ENCODE results near the gene HOMER2. TPM values are rescaled to one million over a fixed set of nuclear protein-coding genes. Genes with fewer than 3 reads are reported as not detected.

HOMER2 gene
- total and polyA plus RNA-seq, 2 donors (not counting 1 experiment from before 2014, with no cell fraction given) = 1.1 to 9.9 TPM

DNA sequence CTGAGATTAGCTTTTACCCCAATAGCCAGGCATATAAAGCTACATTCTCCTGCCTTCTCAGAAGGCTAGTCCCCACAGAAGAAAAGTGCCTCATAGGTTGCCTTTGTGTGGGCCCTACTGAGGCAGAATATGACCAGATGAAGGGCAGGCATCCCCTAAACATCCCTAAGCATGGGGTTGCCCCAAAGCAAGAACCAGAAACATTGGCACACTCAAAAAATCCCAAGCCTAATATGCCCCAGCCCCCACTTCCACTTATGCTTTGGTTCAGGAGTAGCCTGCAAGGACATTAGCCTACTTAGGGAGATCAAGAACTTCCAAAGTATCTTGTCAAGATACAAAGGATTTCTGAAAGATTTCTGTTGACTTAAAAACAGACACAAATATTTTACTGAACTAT is 113.4 kb downstream of the HOMER2 start:
- Histone ChIP-seq H2AFZ (ENCODE audit: low read length) (no peak overlapping the region), H3K36me3 (ENCODE audit: control insufficient read depth, insufficient read depth, low read length) (peaks cover 6% of the 10 kb centered on the region), H3K4me3 (replicated peaks in 1 of 4; ENCODE audit: control extremely low read depth in 1 of 4, insufficient read depth in 1 of 4, low read depth in 3 of 4, low read length in 4 of 4) (no peak overlapping the region), H3K4me2 (ENCODE audit: extremely low read depth, insufficient read depth, low read length) (no peak overlapping the region), H3K79me2 (ENCODE audit: control insufficient read depth, insufficient read depth, low read length) (no peaks in the 10 kb centered on the region), H3K27me3 (ENCODE audit: control insufficient read depth, insufficient read depth, low read length) (no peaks in the 10 kb centered on the region), H3K9me3 (ENCODE audit: control insufficient read depth, insufficient read depth, low read depth, low read length) (no peaks in the 10 kb centered on the region), H3K27ac (ENCODE audit: insufficient read depth, low read length) (no peak overlapping the region), H3K4me1 (ENCODE audit: control insufficient read depth, extremely low read depth, insufficient read depth, low read length) (no peaks in the 10 kb centered on the region), H4K20me1 (ENCODE audit: control insufficient read depth, extremely low read depth, insufficient read depth, low read length) (no peaks in the 10 kb centered on the region), H3K9ac (ENCODE audit: insufficient read depth, low read length) (no peak overlapping the region)
- no peak for DNase-seq (ENCODE audit: low read depth in 2 of 2)
- TF ChIP-seq, protein P1, sequence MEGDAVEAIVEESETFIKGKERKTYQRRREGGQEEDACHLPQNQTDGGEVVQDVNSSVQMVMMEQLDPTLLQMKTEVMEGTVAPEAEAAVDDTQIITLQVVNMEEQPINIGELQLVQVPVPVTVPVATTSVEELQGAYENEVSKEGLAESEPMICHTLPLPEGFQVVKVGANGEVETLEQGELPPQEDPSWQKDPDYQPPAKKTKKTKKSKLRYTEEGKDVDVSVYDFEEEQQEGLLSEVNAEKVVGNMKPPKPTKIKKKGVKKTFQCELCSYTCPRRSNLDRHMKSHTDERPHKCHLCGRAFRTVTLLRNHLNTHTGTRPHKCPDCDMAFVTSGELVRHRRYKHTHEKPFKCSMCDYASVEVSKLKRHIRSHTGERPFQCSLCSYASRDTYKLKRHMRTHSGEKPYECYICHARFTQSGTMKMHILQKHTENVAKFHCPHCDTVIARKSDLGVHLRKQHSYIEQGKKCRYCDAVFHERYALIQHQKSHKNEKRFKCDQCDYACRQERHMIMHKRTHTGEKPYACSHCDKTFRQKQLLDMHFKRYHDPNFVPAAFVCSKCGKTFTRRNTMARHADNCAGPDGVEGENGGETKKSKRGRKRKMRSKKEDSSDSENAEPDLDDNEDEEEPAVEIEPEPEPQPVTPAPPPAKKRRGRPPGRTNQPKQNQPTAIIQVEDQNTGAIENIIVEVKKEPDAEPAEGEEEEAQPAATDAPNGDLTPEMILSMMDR (conservative IDR thresholded peaks at IDR 0.05 in 1 of 2, IDR thresholded peaks at IDR 0.05 in 1 of 2; ENCODE audit: low read depth in 1 of 2, low read length in 2 of 2) = no peak
- TF ChIP-seq EZH2 (IDR thresholded peaks at IDR 0.05; ENCODE audit: low read length, missing control alignments) = no peak

DNA sequence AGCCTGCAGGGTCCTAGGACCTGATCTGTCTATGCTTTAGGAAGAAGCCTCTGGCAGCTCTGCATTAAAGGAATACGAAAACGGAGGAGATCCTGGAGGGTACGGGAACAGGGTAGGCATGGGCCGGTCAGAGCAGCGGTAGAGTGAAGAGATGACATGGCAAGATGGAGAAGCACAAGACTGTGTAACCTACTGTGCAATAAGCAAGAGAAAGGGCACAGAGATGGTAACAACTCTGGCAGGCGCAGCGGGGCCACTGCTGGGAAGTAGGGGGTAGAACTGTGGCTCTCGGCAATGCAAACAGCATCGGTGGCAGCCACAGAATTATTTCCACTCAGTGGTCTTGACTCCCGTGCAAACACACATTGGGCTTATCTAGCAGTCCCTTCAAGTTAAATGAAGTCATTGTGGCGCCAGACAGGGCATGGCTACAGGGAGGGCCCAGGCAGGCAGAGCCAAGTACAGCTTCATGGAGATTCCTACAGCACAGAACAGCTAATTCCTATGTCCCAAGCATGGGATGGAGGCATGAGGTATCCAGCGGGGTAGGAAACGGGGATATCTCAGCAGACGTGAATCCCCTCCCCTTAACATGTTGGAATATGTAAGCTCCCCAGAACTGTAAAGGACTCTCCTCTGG is 114.3 kb downstream of the HOMER2 start:
- Histone ChIP-seq H4K20me1 (ENCODE audit: control insufficient read depth, extremely low read depth, insufficient read depth, low read length) (no peaks in the 10 kb centered on the region), H3K79me2 (ENCODE audit: control insufficient read depth, insufficient read depth, low read length) (no peaks in the 10 kb centered on the region), H3K9me3 (ENCODE audit: control insufficient read depth, insufficient read depth, low read depth, low read length) (no peaks in the 10 kb centered on the region), H3K27me3 (ENCODE audit: control insufficient read depth, insufficient read depth, low read length) (no peaks in the 10 kb centered on the region), H3K4me2 (ENCODE audit: extremely low read depth, insufficient read depth, low read length) (no peak overlapping the region), H3K4me1 (ENCODE audit: control insufficient read depth, extremely low read depth, insufficient read depth, low read length) (peaks cover 2% of the 10 kb centered on the region), H3K36me3 (ENCODE audit: control insufficient read depth, insufficient read depth, low read length) (peaks cover 9% of the 10 kb centered on the region), H3K9ac (ENCODE audit: insufficient read depth, low read length) (no peak overlapping the region), H2AFZ (ENCODE audit: low read length) (no peak overlapping the region), H3K4me3 (replicated peaks in 1 of 4; ENCODE audit: control extremely low read depth in 1 of 4, insufficient read depth in 1 of 4, low read depth in 3 of 4, low read length in 4 of 4) (no peak overlapping the region), H3K27ac (ENCODE audit: insufficient read depth, low read length) (no peak overlapping the region)
- TF ChIP-seq, protein P1 (conservative IDR thresholded peaks at IDR 0.05 in 1 of 2, IDR thresholded peaks at IDR 0.05 in 1 of 2; ENCODE audit: low read depth in 1 of 2, low read length in 2 of 2) = no peak
- no peak for TF ChIP-seq EZH2 (IDR thresholded peaks at IDR 0.05; ENCODE audit: low read length, missing control alignments)
- no peak for DNase-seq (ENCODE audit: low read depth in 2 of 2)

DNA sequence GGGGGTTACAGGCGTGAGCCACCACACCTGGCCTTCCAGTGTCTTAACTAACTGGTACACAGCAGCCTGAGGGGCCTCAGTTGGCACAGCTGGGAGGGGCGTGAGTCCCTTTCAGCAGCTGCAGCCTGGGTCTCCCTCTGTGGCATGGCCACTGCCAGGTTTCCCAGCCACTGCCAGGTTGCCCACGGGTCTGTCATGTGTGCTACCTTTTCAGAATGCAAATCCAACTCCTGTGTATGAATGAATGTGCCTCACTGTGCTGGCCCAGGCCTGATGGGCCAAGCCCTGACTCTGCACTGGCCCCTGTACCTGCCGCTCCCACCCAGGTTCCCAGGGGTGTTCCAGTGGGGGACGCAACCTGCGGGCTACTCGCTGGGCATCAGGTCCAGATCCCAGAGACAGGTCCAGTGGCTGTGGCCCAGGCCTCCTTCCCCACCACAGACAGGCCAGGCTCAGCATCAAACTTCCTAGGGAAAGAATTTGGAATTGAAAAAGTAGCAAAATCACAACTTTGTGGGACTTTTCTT is 117.1 kb downstream of the HOMER2 start:
- Histone ChIP-seq H3K4me3 (replicated peaks in 1 of 4; ENCODE audit: control extremely low read depth in 1 of 4, insufficient read depth in 1 of 4, low read depth in 3 of 4, low read length in 4 of 4) (no peak overlapping the region), H3K36me3 (ENCODE audit: control insufficient read depth, insufficient read depth, low read length) (peaks cover 12% of the 10 kb centered on the region), H3K4me2 (ENCODE audit: extremely low read depth, insufficient read depth, low read length) (no peak overlapping the region), H3K27ac (ENCODE audit: insufficient read depth, low read length) (no peak overlapping the region), H3K9me3 (ENCODE audit: control insufficient read depth, insufficient read depth, low read depth, low read length) (no peaks in the 10 kb centered on the region), H3K9ac (ENCODE audit: insufficient read depth, low read length) (no peak overlapping the region), H2AFZ (ENCODE audit: low read length) (no peak overlapping the region), H3K27me3 (ENCODE audit: control insufficient read depth, insufficient read depth, low read length) (no peaks in the 10 kb centered on the region), H4K20me1 (ENCODE audit: control insufficient read depth, extremely low read depth, insufficient read depth, low read length) (no peaks in the 10 kb centered on the region), H3K4me1 (ENCODE audit: control insufficient read depth, extremely low read depth, insufficient read depth, low read length) (peaks cover 13% of the 10 kb centered on the region), H3K79me2 (ENCODE audit: control insufficient read depth, insufficient read depth, low read length) (no peaks in the 10 kb centered on the region)
- DNase-seq (ENCODE audit: low read depth in 2 of 2) = no peak
- TF ChIP-seq EZH2 (IDR thresholded peaks at IDR 0.05; ENCODE audit: low read length, missing control alignments) = no peak
- TF ChIP-seq, protein P1 (conservative IDR thresholded peaks at IDR 0.05 in 1 of 2, IDR thresholded peaks at IDR 0.05 in 1 of 2; ENCODE audit: low read depth in 1 of 2, low read length in 2 of 2) = no peak

Data from fibroblast of lung (primary cell).